NB4 (cell line): ENCODE measurements around the gene EI24.

Source experiments
- DNase-seq: peaks from one replicate; pipeline ENCODE4 v3.0.0; 2010; ENCODE audit warnings: low read depth
- H3K4me3 ChIP-seq: one replicate; pipeline ENCODE4 v1.5.1; 2011; ENCODE audit warnings: mild to moderate bottlenecking, low read depth, low read length, moderate library complexity
- CTCF ChIP-seq: IDR thresholded peaks from one replicate; pipeline ENCODE4 v1.5.1; 2012; ENCODE audit warnings: low read depth, low read length
- MAX ChIP-seq: IDR thresholded peaks from 2 replicates; pipeline ENCODE4 v1.6.1; 2011; ENCODE audit warnings: low read depth, low read length
- MYC ChIP-seq: IDR thresholded peaks from 2 replicates; pipeline ENCODE4 v1.6.1; 2011; ENCODE audit warnings: low read depth, low read length
- POLR2A ChIP-seq: IDR thresholded peaks from 2 replicates; pipeline ENCODE4 v1.6.1; 2011; ENCODE audit warnings: mild to moderate bottlenecking; ENCODE audit not compliant: insufficient read length; ENCODE audit errors: extremely low read depth

EI24 gene

GRCh38 chr11:125626288-125626950 lies 57.1 kb downstream of the EI24 start:
- peak; percentile 83 for DNase-seq
- TF ChIP-seq CTCF (peak; percentile 7), POLR2A (no peak)

GRCh38 chr11:125627236-125627910 lies 58.1 kb downstream of the EI24 start:
- peak overlapping the region; percentile 91 for H3K4me3 ChIP-seq
- TF ChIP-seq POLR2A, result no peak
- no peak for TF ChIP-seq MYC
- TF ChIP-seq CTCF, result no peak
- TF ChIP-seq MAX, result no peak
- no peak for DNase-seq

More at GRCh38 chr11:125626288-125626950, 57.1 kb downstream of the EI24 start:
- peak overlapping the region; percentile 91 for H3K4me3 ChIP-seq
